Panc1 (cell line): ENCODE results near the gene TRAF7. TPM values are rescaled to one million over a fixed set of nuclear protein-coding genes. Genes with fewer than 3 reads are reported as not detected.

Experiments
- ATAC-seq: fragments of 200-7000 bp; cut with Tn5 transposase; 2 replicates; pipeline ENCODE4 v1.9.1; 2020; ENCODE audit warnings: mild to moderate bottlenecking, moderate library complexity
- BruUV-seq: library from RNA; stranded (reverse); fragments of 400-500 nt; replicated peaks from 2 replicates; lab custom pipeline; 2021; lab: Mats Ljungman, UMichigan
- CTCF ChIA-PET: fragments of 300-600 bp; sonication (Branson Sonifier 250); formaldehyde crosslinking; loops from one replicate; lab custom pipeline; 2022; ENCODE audit warnings: antibody characterized with exemption; lab: Charles Lee
- POLR2A ChIA-PET: fragments of 300-600 bp; sonication (Branson Sonifier 250); formaldehyde crosslinking; loops from one replicate; lab custom pipeline; 2022; ENCODE audit warnings: antibody characterized with exemption; lab: Charles Lee
- DNase-seq: peaks from one replicate; pipeline ENCODE4 v3.0.0-alpha.2; 2010; ENCODE audit warnings: low read depth, low spot score
- H3K27ac ChIP-seq: 2 replicates; pipeline ENCODE4 v1.5.1; 2011; ENCODE audit warnings: mild to moderate bottlenecking, low read length, inconsistent platforms
- H3K27me3 ChIP-seq: fragments of 200-500 bp; sonication (Bioruptor generic); 2 replicates; pipeline ENCODE4 v1.6.0; 2014; ENCODE audit warnings: low read length, inconsistent platforms; ENCODE audit not compliant: control insufficient read depth, insufficient read depth
- H3K36me3 ChIP-seq: fragments of 200-500 bp; sonication (Bioruptor generic); 2 replicates; pipeline ENCODE4 v1.5.1; 2014; ENCODE audit warnings: inconsistent platforms, mild to moderate bottlenecking, low read length, moderate library complexity; ENCODE audit not compliant: control insufficient read depth, insufficient read depth
- H3K4me1 ChIP-seq: 2 replicates; pipeline ENCODE4 v1.5.1; 2011; ENCODE audit warnings: inconsistent platforms, mild to moderate bottlenecking, low read length, moderate library complexity; ENCODE audit not compliant: control insufficient read depth, insufficient read depth
- H3K4me3 ChIP-seq, 2 experiments: 2 replicates each; pipeline ENCODE4 v1.5.1; 2011 to 2012; ENCODE audit warnings: low read depth in 2 of 2, low read length in 2 of 2, mild to moderate bottlenecking in 2 of 2, inconsistent platforms in 1 of 2, moderate library complexity in 1 of 2
- H3K9me3 ChIP-seq: fragments of 200-500 bp; sonication (Bioruptor generic); 2 replicates; pipeline ENCODE4 v1.5.1; 2014; ENCODE audit warnings: low read depth, mild to moderate bottlenecking, inconsistent platforms, low read length, moderate library complexity; ENCODE audit not compliant: control insufficient read depth, insufficient read depth
- POLR2AphosphoS5 ChIP-seq: IDR thresholded peaks from 2 replicates; pipeline ENCODE4 v1.6.1; 2012; ENCODE audit warnings: mild to moderate bottlenecking, low read depth, low read length, moderate library complexity
- SIN3A ChIP-seq: IDR thresholded peaks from 2 replicates; pipeline ENCODE4 v1.6.1; 2012; ENCODE audit warnings: low read depth, mild to moderate bottlenecking, low read length, moderate library complexity, borderline replicate concordance; ENCODE audit not compliant: insufficient read depth
- TCF7L2 ChIP-seq: IDR thresholded peaks from 2 replicates; pipeline ENCODE4 v1.6.1; 2011; ENCODE audit warnings: mild to moderate bottlenecking, low read depth, low read length, inconsistent platforms
- in situ Hi-C: cut with HindIII; loops from 2 replicates; pipeline ENCODE4 v1.10.0; 2016; ENCODE audit warnings: low sequenced_read_pairs, low pct_unique_long_range_greater_than_20kb
- intact Hi-C: fragments of 100-400 bp; cut with micrococcal nuclease; formaldehyde crosslinking; loops from one replicate; pipeline ENCODE4 v1.10.0; 2022; ENCODE audit not compliant: unreplicated experiment
- total RNA-seq: library from RNA; stranded (reverse); gene quantifications from one replicate; pipeline ENCODE4 v1.2.1, GENCODE V29; 2021; ENCODE audit not compliant: unreplicated experiment
- TF ChIP-seq, protein P1 (sequence below), 2 experiments: IDR thresholded peaks; 2 replicates each; pipeline ENCODE4 v1.6.1; 2011 to 2012; ENCODE audit warnings: low read depth in 2 of 2, control low read depth in 1 of 2, low read length in 1 of 2, mild to moderate bottlenecking in 1 of 2, moderate library complexity in 1 of 2; ENCODE audit not compliant: insufficient read depth in 1 of 2
- TF ChIP-seq, protein P2 (sequence below): fragments of 450-650 bp; IDR thresholded peaks from 2 replicates; pipeline ENCODE4 v1.5.1; 2017; ENCODE audit warnings: mild to moderate bottlenecking

Gene TRAF7
- total RNA-seq, 1 experiment from 2014 or later: 108 TPM

- POLR2A ChIA-PET: interaction anchor here (0.7 to 1.1 kb wide), 3 partner anchors 11 to 132 kb away, joined by 3 to 9 read pairs (median 3); no protein-coding TSS in a partner anchor
- H3K27ac ChIP-seq: peak overlapping the region; percentile 100
- no peak for DNase-seq
- H3K9me3 ChIP-seq: no peaks in the 10 kb centered on the region
- peak overlapping the region; percentile 93 to 100 for H3K4me3 ChIP-seq
- peaks cover 57% of the 10 kb centered on the region for H3K4me1 ChIP-seq
- intact Hi-C loops (no loop called here), in situ Hi-C loops (no loop called here)
- CTCF ChIA-PET: no interaction called here
- no peak for ATAC-seq
- TF ChIP-seq, protein P1, sequence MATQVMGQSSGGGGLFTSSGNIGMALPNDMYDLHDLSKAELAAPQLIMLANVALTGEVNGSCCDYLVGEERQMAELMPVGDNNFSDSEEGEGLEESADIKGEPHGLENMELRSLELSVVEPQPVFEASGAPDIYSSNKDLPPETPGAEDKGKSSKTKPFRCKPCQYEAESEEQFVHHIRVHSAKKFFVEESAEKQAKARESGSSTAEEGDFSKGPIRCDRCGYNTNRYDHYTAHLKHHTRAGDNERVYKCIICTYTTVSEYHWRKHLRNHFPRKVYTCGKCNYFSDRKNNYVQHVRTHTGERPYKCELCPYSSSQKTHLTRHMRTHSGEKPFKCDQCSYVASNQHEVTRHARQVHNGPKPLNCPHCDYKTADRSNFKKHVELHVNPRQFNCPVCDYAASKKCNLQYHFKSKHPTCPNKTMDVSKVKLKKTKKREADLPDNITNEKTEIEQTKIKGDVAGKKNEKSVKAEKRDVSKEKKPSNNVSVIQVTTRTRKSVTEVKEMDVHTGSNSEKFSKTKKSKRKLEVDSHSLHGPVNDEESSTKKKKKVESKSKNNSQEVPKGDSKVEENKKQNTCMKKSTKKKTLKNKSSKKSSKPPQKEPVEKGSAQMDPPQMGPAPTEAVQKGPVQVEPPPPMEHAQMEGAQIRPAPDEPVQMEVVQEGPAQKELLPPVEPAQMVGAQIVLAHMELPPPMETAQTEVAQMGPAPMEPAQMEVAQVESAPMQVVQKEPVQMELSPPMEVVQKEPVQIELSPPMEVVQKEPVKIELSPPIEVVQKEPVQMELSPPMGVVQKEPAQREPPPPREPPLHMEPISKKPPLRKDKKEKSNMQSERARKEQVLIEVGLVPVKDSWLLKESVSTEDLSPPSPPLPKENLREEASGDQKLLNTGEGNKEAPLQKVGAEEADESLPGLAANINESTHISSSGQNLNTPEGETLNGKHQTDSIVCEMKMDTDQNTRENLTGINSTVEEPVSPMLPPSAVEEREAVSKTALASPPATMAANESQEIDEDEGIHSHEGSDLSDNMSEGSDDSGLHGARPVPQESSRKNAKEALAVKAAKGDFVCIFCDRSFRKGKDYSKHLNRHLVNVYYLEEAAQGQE (IDR thresholded peaks at IDR 0.05; ENCODE audit: insufficient read depth in 1 of 2, low read depth in 2 of 2, low read length in 1 of 2): no peak
- TF ChIP-seq POLR2AphosphoS5 (no peak; the same call in 1 of the 2 replicates), SIN3A (no peak), TCF7L2 (no peak)
- TF ChIP-seq, protein P2, sequence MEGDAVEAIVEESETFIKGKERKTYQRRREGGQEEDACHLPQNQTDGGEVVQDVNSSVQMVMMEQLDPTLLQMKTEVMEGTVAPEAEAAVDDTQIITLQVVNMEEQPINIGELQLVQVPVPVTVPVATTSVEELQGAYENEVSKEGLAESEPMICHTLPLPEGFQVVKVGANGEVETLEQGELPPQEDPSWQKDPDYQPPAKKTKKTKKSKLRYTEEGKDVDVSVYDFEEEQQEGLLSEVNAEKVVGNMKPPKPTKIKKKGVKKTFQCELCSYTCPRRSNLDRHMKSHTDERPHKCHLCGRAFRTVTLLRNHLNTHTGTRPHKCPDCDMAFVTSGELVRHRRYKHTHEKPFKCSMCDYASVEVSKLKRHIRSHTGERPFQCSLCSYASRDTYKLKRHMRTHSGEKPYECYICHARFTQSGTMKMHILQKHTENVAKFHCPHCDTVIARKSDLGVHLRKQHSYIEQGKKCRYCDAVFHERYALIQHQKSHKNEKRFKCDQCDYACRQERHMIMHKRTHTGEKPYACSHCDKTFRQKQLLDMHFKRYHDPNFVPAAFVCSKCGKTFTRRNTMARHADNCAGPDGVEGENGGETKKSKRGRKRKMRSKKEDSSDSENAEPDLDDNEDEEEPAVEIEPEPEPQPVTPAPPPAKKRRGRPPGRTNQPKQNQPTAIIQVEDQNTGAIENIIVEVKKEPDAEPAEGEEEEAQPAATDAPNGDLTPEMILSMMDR: no peak
- TSS peak; percentile 98 for BruUV-seq
- no peaks in the 10 kb centered on the region for H3K27me3 ChIP-seq
- H3K36me3 ChIP-seq: peaks cover 15% of the 10 kb centered on the region; the same call in 1 of the 2 replicates
Observed at GRCh38 chr16:2154533-2155090, 970 bp upstream of the TRAF7 start.

DNA sequence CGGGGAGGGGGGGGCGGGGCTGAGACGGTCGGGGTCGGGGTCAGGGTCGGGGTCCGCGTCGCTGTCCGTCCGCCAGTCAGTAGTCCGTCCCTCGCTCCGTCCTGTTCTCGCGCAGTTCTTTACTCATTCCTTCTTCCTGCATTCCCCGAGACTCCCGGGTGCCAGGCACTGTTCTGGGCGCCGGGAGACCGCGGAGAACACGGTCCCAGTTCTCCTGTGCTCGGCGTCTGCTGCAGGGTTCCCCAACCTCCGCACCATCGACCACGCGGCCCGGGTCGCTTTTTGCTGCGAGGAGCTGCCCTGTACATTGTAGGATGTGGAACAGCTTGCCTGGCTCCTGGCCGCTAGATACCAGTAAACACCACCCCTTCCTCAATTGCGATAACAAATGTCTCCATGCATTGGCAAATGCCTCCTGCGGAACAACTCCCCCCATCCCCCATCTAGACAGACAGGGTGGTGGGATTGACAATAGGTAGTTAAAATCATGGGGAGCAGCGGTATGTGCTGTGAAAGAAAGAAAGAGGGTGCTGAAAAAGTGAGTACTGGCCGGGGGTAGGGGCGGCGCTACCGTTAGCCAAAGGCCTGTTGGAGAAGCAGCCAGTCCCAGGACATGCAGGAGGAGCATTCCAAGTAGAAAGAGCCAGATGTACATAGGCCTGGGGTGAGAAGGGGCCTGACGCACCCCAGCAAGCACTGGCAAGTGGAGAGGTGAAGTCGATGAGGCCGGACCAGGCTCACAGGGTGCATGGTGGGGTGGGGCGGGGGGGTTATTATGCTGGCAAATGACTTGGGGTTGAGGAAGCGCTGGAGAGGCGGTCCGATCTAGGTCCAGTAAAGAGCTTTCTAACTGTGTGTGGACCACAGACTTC is 631 bp downstream of the TRAF7 start:
- Histone ChIP-seq H3K9me3 (no peaks in the 10 kb centered on the region), H3K4me3 (peak overlapping the region; percentile 98 to 99), H3K27me3 (no peaks in the 10 kb centered on the region), H3K4me1 (peaks cover 49% of the 10 kb centered on the region), H3K27ac (peak overlapping the region; percentile 87), H3K36me3 (peaks cover 15% of the 10 kb centered on the region; the same call in 1 of the 2 replicates)
- in situ Hi-C loops (no loop called here), intact Hi-C loops (no loop called here)
- CTCF ChIA-PET: no interaction called here
- ATAC-seq: no peak
- no TSS peak for BruUV-seq
- TF ChIP-seq, protein P1 (IDR thresholded peaks at IDR 0.05; ENCODE audit: insufficient read depth in 1 of 2, low read depth in 2 of 2, low read length in 1 of 2): no peak
- TF ChIP-seq TCF7L2 (no peak), SIN3A (no peak; the same call in 1 of the 2 replicates), POLR2AphosphoS5 (no peak)
- TF ChIP-seq, protein P2: no peak
- no peak for DNase-seq
- POLR2A ChIA-PET: interaction anchor here (0.6 to 0.9 kb wide), 3 partner anchors 41 to 140 kb away, joined by 3 to 9 read pairs (median 3); partner anchors contain the start of gene ECI1
